B cell (primary cell): ENCODE results near the gene MOK. TPM values are rescaled to one million over a fixed set of nuclear protein-coding genes. Genes with fewer than 3 reads are reported as not detected.
A peak's percentile ranks its signal among the peaks of the same experiment; 100 is the strongest.

Experiments used
- ATAC-seq: fragments of 200-7000 bp; cut with Tn5 transposase; one replicate; pipeline ENCODE4 v1.10.0; 2021; ENCODE audit warnings: low read depth, mild to moderate bottlenecking, moderate number of reproducible peaks, moderate library complexity
- CTCF ChIA-PET: fragments of 350-600 bp; sonication (Branson Sonifier 250); formaldehyde crosslinking; loops from one replicate; lab custom pipeline; 2021; ENCODE audit warnings: antibody characterized with exemption, inconsistent platforms; lab: Charles Lee
- POLR2A ChIA-PET: fragments of 350-600 bp; sonication (Branson Sonifier 250); formaldehyde crosslinking; loops from one replicate; lab custom pipeline; 2021; ENCODE audit warnings: antibody characterized with exemption; lab: Charles Lee
- DNase-seq: peaks from one replicate; pipeline ENCODE4 v3.0.0; 2013
- H2AFZ ChIP-seq: 2 replicates; pipeline ENCODE4 v1.6.1; 2012; ENCODE audit warnings: mild to moderate bottlenecking, low read depth, low read length; ENCODE audit not compliant: insufficient read depth, poor library complexity, severe bottlenecking
- H3K27ac ChIP-seq, 2 donors: 1 replicate in 1 of 2; 2 replicates in 1 of 2; pipeline ENCODE4 v1.5.1; 2012 to 2013; ENCODE audit warnings: low read length in 2 of 2, mild to moderate bottlenecking in 2 of 2, moderate library complexity in 1 of 2
- H3K27me3 ChIP-seq, 4 experiments: fragments of 200-600 bp in 1 of 4; sonication (generic) in 1 of 4; replicated peaks in 1 of 4; 1 replicate in 2 of 4; 2 replicates in 2 of 4; pipeline versions ENCODE4 v1.6.1 to v1.7.0; 2013 to 2016; ENCODE audit warnings: low read length in 3 of 4, mild to moderate bottlenecking in 2 of 4, mixed read lengths in 1 of 4, moderate library complexity in 1 of 4; ENCODE audit not compliant: insufficient read depth in 4 of 4, control insufficient read depth in 3 of 4; ENCODE audit errors: control extremely low read depth in 1 of 4
- H3K36me3 ChIP-seq, 2 experiments: replicated peaks in 1 of 2; 1 replicate in 1 of 2; 2 replicates in 1 of 2; pipeline versions ENCODE4 v1.6.1 to v1.7.1; 2013; ENCODE audit warnings: low read length in 1 of 2; ENCODE audit not compliant: insufficient read depth in 2 of 2, control insufficient read depth in 1 of 2; ENCODE audit errors: control extremely low read depth in 1 of 2, extremely low read depth in 1 of 2
- H3K4me1 ChIP-seq, 2 donors: fragments of 200-600 bp in 1 of 2; sonication (generic) in 1 of 2; 1 replicate in 1 of 2; 2 replicates in 1 of 2; pipeline versions ENCODE4 v1.5.1 to v1.6.1; 2013 to 2017; ENCODE audit warnings: low read length in 2 of 2; ENCODE audit not compliant: control insufficient read depth in 2 of 2, insufficient read depth in 2 of 2
- H3K4me2 ChIP-seq: replicated peaks from 2 replicates; pipeline ENCODE3; 2012; ENCODE audit warnings: mild to moderate bottlenecking, low read depth, low read length; ENCODE audit not compliant: poor library complexity, severe bottlenecking
- H3K4me3 ChIP-seq, 5 experiments: fragments of 200-600 bp in 1 of 5; sonication (generic) in 1 of 5; 1 replicate in 3 of 5; 2 replicates in 2 of 5; pipeline versions ENCODE4 v1.5.1 to v1.7.0; 2011 to 2016; ENCODE audit warnings: low read length in 4 of 5, mild to moderate bottlenecking in 4 of 5, low read depth in 2 of 5, control low read depth in 1 of 5, moderate library complexity in 1 of 5; ENCODE audit not compliant: insufficient read depth in 1 of 5; ENCODE audit errors: control extremely low read depth in 1 of 5, extremely low read depth in 1 of 5
- H3K79me2 ChIP-seq: fragments of 200-600 bp; sonication (generic); one replicate; pipeline ENCODE4 v1.6.0; 2016; ENCODE audit warnings: low read length; ENCODE audit not compliant: control insufficient read depth, insufficient read depth
- H3K9ac ChIP-seq: fragments of 200-600 bp; sonication (generic); 2 replicates; pipeline ENCODE4 v1.6.1; 2017; ENCODE audit warnings: mild to moderate bottlenecking, low read length, moderate library complexity
- H3K9me3 ChIP-seq, 3 donors: one replicate each; pipeline versions ENCODE4 v1.6.1 to v1.7.1; 2013; ENCODE audit warnings: low read length in 2 of 3; ENCODE audit not compliant: control insufficient read depth in 2 of 3, insufficient read depth in 1 of 3; ENCODE audit errors: control extremely low read depth in 1 of 3
- H4K20me1 ChIP-seq: 2 replicates; pipeline ENCODE4 v1.6.0; 2012; ENCODE audit warnings: mild to moderate bottlenecking, low read length; ENCODE audit not compliant: insufficient read depth, control insufficient read depth, poor library complexity, severe bottlenecking
- H3K27ac Mint-ChIP-seq: one replicate; pipeline ENCODE4 v1.8.0; 2021; ENCODE audit warnings: mixed read lengths
- H3K27me3 Mint-ChIP-seq: one replicate; pipeline ENCODE4 v1.8.0; 2021; ENCODE audit warnings: mixed read lengths
- H3K4me1 Mint-ChIP-seq: one replicate; pipeline ENCODE4 v1.8.0; 2021; ENCODE audit warnings: mixed read lengths
- H3K4me3 Mint-ChIP-seq: one replicate; pipeline ENCODE4 v1.8.0; 2021; ENCODE audit warnings: mixed read lengths
- H3K9me3 Mint-ChIP-seq: one replicate; pipeline ENCODE4 v1.8.0; 2022; ENCODE audit warnings: mixed read lengths; ENCODE audit not compliant: insufficient read depth
- EZH2 ChIP-seq: IDR thresholded peaks from 2 replicates; pipeline ENCODE4 v1.6.1; 2012; ENCODE audit warnings: borderline replicate concordance, low read depth, mild to moderate bottlenecking, moderate library complexity, low read length; ENCODE audit not compliant: insufficient read depth, poor library complexity, severe bottlenecking
- WGBS: methylation state at CpG from one replicate; pipeline ENCODE4 v1.1.5; 2013; ENCODE audit warnings: missing lambda C conversion rate; ENCODE audit not compliant: insufficient coverage; 5-methylcytosine and 5-hydroxymethylcytosine counted together
- intact Hi-C: fragments of 100-400 bp; cut with micrococcal nuclease; formaldehyde crosslinking; loops from one replicate; pipeline ENCODE4 v1.10.0; 2022
- polyA plus RNA-seq: library from polyadenylated mRNA; depleted of rRNA; stranded (reverse); fragments of >200 nt; gene quantifications from 2 replicates; pipeline ENCODE4 v1.2.3, GENCODE V29; 2012
- total RNA-seq, 2 donors: library from RNA; stranded (reverse); fragments of 120-200 nt in 1 of 2; gene quantifications; 1 replicate in 1 of 2; 2 replicates in 1 of 2; pipeline versions ENCODE4 v1.2.3 to v1.2.4, GENCODE V29; 2013 to 2022
- TF ChIP-seq, protein P1 (sequence below): fragments of 200-600 bp; IDR thresholded peaks from one replicate; pipeline ENCODE4 v1.8.0; 2022; ENCODE audit warnings: antibody characterized with exemption, mild to moderate bottlenecking

MOK gene
- total and polyA plus RNA-seq, 2 donors (not counting 1 experiment from before 2014, with no cell fraction given), result 1.2 to 3.0 TPM

GRCh38 chr14:102297436-102298170, 7.4 kb downstream of the MOK start:
- Mint-ChIP-seq H3K27me3 (peaks cover under 1% of the 10 kb centered on the region), H3K27ac (no peak overlapping the region), H3K4me3 (no peak overlapping the region), H3K4me1 (no peaks in the 10 kb centered on the region), H3K9me3 (no peaks in the 10 kb centered on the region)
- Histone ChIP-seq H3K4me1 (no peaks in the 10 kb centered on the region), H3K4me2 (no peak overlapping the region), H3K9me3 (peaks cover 0 to 13% (median 0%) of the 10 kb centered on the region in 3 donors), H3K4me3 (no peak overlapping the region), H3K79me2 (no peaks in the 10 kb centered on the region), H3K9ac (no peak overlapping the region), H2AFZ (no peak overlapping the region), H4K20me1 (no peaks in the 10 kb centered on the region), H3K36me3 (no peaks in the 10 kb centered on the region), H3K27ac (no peak overlapping the region), H3K27me3 (peaks cover 0 to 6% (median 0%) of the 10 kb centered on the region in 4 experiments)
- 96% methylated on average over 30 of the region's 33 CpGs for WGBS
- ChIA-PET CTCF (no interaction called here), POLR2A (no interaction called here)
- DNase-seq (no peak), ATAC-seq (no peak)
- intact Hi-C loops, result no loop called here
- TF ChIP-seq, protein P1, sequence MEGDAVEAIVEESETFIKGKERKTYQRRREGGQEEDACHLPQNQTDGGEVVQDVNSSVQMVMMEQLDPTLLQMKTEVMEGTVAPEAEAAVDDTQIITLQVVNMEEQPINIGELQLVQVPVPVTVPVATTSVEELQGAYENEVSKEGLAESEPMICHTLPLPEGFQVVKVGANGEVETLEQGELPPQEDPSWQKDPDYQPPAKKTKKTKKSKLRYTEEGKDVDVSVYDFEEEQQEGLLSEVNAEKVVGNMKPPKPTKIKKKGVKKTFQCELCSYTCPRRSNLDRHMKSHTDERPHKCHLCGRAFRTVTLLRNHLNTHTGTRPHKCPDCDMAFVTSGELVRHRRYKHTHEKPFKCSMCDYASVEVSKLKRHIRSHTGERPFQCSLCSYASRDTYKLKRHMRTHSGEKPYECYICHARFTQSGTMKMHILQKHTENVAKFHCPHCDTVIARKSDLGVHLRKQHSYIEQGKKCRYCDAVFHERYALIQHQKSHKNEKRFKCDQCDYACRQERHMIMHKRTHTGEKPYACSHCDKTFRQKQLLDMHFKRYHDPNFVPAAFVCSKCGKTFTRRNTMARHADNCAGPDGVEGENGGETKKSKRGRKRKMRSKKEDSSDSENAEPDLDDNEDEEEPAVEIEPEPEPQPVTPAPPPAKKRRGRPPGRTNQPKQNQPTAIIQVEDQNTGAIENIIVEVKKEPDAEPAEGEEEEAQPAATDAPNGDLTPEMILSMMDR, result no peak
- no peak for TF ChIP-seq EZH2

DNA sequence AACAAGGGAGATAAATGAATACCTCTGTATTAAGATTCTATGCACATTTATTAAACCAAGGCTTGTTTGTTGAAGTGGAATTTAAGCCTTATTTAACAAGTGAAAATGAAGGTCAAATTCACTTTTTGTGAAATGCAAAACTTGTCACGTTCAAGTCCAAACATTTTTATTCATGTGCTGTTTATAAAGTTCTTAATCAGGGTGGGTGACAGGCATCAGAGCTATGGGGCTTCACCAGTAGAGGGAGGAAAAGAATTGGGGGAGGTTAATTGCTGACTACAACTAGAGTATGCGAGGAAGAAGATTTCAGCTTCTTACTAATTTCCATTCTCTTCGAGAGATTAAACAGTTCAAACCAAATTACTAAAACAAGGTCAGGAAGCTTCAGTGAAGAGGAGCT, 9.7 kb downstream of the MOK start:
- WGBS, result no CpG with 5 or more reads among the region's 3 CpGs
- intact Hi-C loops, result no loop called here
- H3K27ac Mint-ChIP-seq, result no peak overlapping the region
- ATAC-seq (no peak), DNase-seq (no peak)
- H4K20me1 ChIP-seq, result no peaks in the 10 kb centered on the region
- H3K27me3 Mint-ChIP-seq, result peaks cover 3% of the 10 kb centered on the region
- no peak overlapping the region for H3K4me3 ChIP-seq
- no peak for TF ChIP-seq EZH2
- TF ChIP-seq, protein P1, result peak; percentile 12
- H3K27me3 ChIP-seq, result peaks cover 0 to 6% (median 0%) of the 10 kb centered on the region in 4 experiments
- no peaks in the 10 kb centered on the region for H3K4me1 ChIP-seq
- H3K36me3 ChIP-seq, result no peaks in the 10 kb centered on the region
- H3K9me3 Mint-ChIP-seq, result no peaks in the 10 kb centered on the region
- CTCF ChIA-PET, result interaction anchor here (2.8 kb wide), 1 partner anchor 19 kb away, joined by 12 read pairs; no protein-coding TSS in a partner anchor
- peaks cover 0 to 13% (median 0%) of the 10 kb centered on the region in 3 donors for H3K9me3 ChIP-seq
- H3K79me2 ChIP-seq, result no peaks in the 10 kb centered on the region
- no peaks in the 10 kb centered on the region for H3K4me1 Mint-ChIP-seq
- H3K9ac ChIP-seq, result no peak overlapping the region
- no peak overlapping the region for H3K27ac ChIP-seq
- POLR2A ChIA-PET, result no interaction called here
- H3K4me3 Mint-ChIP-seq, result no peak overlapping the region
- H2AFZ ChIP-seq, result no peak overlapping the region
- no peak overlapping the region for H3K4me2 ChIP-seq
